HG03565 (cell line): ENCODE data around the gene ZMYND10.
"Not testable (repeated sequence)": the region's sequence is repeated elsewhere in the genome, so short reads cannot be mapped to it uniquely, and the experiment has no call there.

Source experiments
- ATAC-seq: cut with Tn5 transposase; IDR thresholded peaks from one replicate; pipeline ENCODE4 v1.9.1; 2021; ENCODE audit warnings: mild to moderate bottlenecking, moderate library complexity; ENCODE audit not compliant: unreplicated experiment

The ZMYND10 gene

GRCh38 chr3:50312041-50312440 lies 33.5 kb downstream of the ZMYND10 start:
- ATAC-seq: not testable (repeated sequence)

GRCh38 chr3:50304601-50305000 lies 40.9 kb downstream of the ZMYND10 start:
- no peak for ATAC-seq

GRCh38 chr3:50303013-50303815 lies 42.3 kb downstream of the ZMYND10 start, which contains the start of gene HYAL1:
TSS of gene HYAL1 (minus strand) at chr3:50303574. CDS start at chr3:50302956, 618 bp downstream.
- no peak for ATAC-seq

- no peak for ATAC-seq
These were observed 43.2 kb downstream of the ZMYND10 start for GRCh38 chr3:50302095-50303012.

- ATAC-seq: no peak
These were observed 44.8 kb downstream of the ZMYND10 start for GRCh38 chr3:50300681-50301254.

- ATAC-seq: no peak
These were observed 45.4 kb downstream of the ZMYND10 start for GRCh38 chr3:50299929-50300680.

- no peak for ATAC-seq
These were observed 45.9 kb downstream of the ZMYND10 start for GRCh38 chr3:50299638-50299928.

GRCh38 chr3:50298836-50299637 lies 46.5 kb downstream of the ZMYND10 start, which contains the start of the genes HYAL3 and NAA80:
TSS of gene HYAL3 (minus strand) at chr3:50299405. CDS start at chr3:50295602, 3,803 bp downstream.
TSS of gene NAA80 (minus strand) at chr3:50299405. CDS start at chr3:50297463, 1,942 bp downstream.
- ATAC-seq: peak; percentile 70

- ATAC-seq: no peak
These were observed 47.4 kb downstream of the ZMYND10 start for GRCh38 chr3:50297896-50298725.

- no peak for ATAC-seq
These were observed 48.2 kb downstream of the ZMYND10 start for GRCh38 chr3:50297384-50297775.

- no peak for ATAC-seq
These were observed 48.7 kb downstream of the ZMYND10 start for GRCh38 chr3:50296721-50297383.

- no peak for ATAC-seq
These were observed 49.7 kb downstream of the ZMYND10 start for GRCh38 chr3:50295553-50296431.

GRCh38 chr3:50294492-50295403 lies 50.8 kb downstream of the ZMYND10 start:
- ATAC-seq: no peak

- no peak for ATAC-seq
These were observed 51.4 kb downstream of the ZMYND10 start for GRCh38 chr3:50294089-50294488.

GRCh38 chr3:50293079-50293801 lies 52.3 kb downstream of the ZMYND10 start:
- ATAC-seq: no peak
